Prostate gland (tissue), 2 donors: ENCODE results near the gene CREB1. TPM values are rescaled to one million over a fixed set of nuclear protein-coding genes. Genes with fewer than 3 reads are reported as not detected.

Experiments used
- DNase-seq: peaks from one replicate; pipeline ENCODE4 v3.0.0-alpha.2; 2019; ENCODE audit warnings: low spot score
- H3K27ac ChIP-seq, 2 donors: fragments of 200-600 bp; sonication (generic); 2 replicates each; pipeline ENCODE4 v1.5.1; 2017 to 2019
- H3K27me3 ChIP-seq: fragments of 200-600 bp; sonication (generic); replicated peaks from 2 replicates; pipeline ENCODE4 v1.5.1; 2019; ENCODE audit not compliant: insufficient read depth
- H3K36me3 ChIP-seq, 2 donors: fragments of 200-600 bp; sonication (generic); 1 replicate in 1 of 2; 2 replicates in 1 of 2; pipeline versions ENCODE4 v1.5.1 to v1.8.1; 2017 to 2019
- H3K4me1 ChIP-seq: fragments of 200-600 bp; sonication (generic); replicated peaks from 2 replicates; pipeline ENCODE4 v1.5.1; 2019
- H3K4me3 ChIP-seq, 2 donors: fragments of 200-600 bp; sonication (generic); 2 replicates each; pipeline ENCODE4 v1.5.1; 2017 to 2019
- H3K9me3 ChIP-seq: fragments of 200-600 bp; sonication (generic); 2 replicates; pipeline ENCODE4 v1.5.1; 2017
- POLR2A ChIP-seq: fragments of 450-650 bp; IDR thresholded peaks from one replicate; pipeline ENCODE4 v1.6.1; 2016; ENCODE audit warnings: antibody characterized with exemption, mild to moderate bottlenecking
- POLR2AphosphoS5 ChIP-seq: sonication (generic); formaldehyde crosslinking; IDR thresholded peaks from one replicate; pipeline ENCODE4 v1.6.1; 2017; ENCODE audit warnings: antibody characterized with exemption
- WGBS: methylation state at CpG from one replicate; pipeline ENCODE4 v1.1.5; 2018; 5-methylcytosine and 5-hydroxymethylcytosine counted together
- intact Hi-C: fragments of 100-400 bp; cut with DNase I; formaldehyde crosslinking; loops from one replicate; pipeline ENCODE4 v1.14.2; 2022
- total RNA-seq, 2 donors: library from RNA; depleted of rRNA; stranded (reverse); fragments of >200 nt; gene quantifications; one replicate each; pipeline ENCODE4 v1.1.0, GENCODE V29; 2016
- TF ChIP-seq, protein P1 (sequence below), 4 experiments: fragments of 200-600 bp in 2 of 4; fragments of 450-650 bp in 2 of 4; sonication (generic) in 2 of 4; IDR thresholded peaks; 1 replicate in 3 of 4; 2 replicates in 1 of 4; pipeline ENCODE4 v1.5.1; 2016 to 2019; ENCODE audit warnings: antibody characterized with exemption in 4 of 4, mild to moderate bottlenecking in 2 of 4, moderate library complexity in 2 of 4

CREB1 gene
- total RNA-seq, 2 donors from 2014 or later, result 44.0 to 47.1 TPM

DNA sequence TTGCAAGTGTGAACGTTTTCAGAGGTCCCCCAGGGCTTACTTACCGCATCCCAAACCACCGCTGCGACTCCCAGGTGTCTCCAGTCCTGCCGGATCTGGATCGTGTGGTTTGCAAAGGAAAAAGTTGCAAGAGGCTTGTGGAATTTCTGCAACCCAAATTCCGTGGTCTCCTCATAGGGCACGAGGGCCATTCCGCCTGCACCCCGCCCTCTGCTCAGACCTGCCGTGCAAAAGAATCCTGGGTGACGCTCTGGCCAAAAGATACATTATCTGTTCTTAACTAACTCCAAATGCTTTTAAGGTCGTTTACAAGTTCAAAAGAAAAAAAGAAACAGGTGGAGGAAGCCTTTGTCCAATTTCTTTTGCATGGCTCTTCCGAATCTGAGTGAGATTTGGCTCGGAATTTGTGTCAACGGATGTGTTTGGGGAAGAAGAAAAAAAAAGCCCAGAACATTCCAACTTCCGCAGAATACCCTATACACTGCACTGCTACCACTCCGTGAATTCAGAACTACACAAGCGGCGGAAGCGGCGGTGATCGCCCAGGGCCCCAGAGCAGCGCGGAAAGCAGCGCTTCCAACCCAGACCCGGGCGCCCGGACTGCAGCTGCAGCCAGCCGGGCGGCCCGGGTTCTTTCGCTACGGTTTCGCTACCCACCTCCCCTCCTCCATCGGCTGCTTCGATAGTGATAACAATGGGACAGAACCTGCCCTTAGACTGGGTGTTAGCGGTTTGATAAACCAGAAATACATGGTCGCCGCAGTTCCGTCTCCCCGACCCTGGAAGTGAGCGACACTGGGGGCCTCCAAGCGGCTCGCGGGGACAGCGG lies 94.6 kb downstream of the CREB1 start:
- peak; percentile 68 for DNase-seq
- Histone ChIP-seq H3K4me1 (no peaks in the 10 kb centered on the region), H3K27ac (peak overlapping the region; percentile 95 to 96), H3K27me3 (no peaks in the 10 kb centered on the region), H3K36me3 (no peaks in the 10 kb centered on the region), H3K4me3 (peak overlapping the region; percentile 84 to 92), H3K9me3 (no peaks in the 10 kb centered on the region)
- intact Hi-C loops, result loop anchor here (1.0 to 10.0 kb wide), 3 partner anchors 88 to 460 kb away; partner anchors contain the start of genes CCNYL1, CREB1 and KLF7
- TF ChIP-seq POLR2A (peak; percentile 53), POLR2AphosphoS5 (peak; percentile 49)
- TF ChIP-seq, protein P1, sequence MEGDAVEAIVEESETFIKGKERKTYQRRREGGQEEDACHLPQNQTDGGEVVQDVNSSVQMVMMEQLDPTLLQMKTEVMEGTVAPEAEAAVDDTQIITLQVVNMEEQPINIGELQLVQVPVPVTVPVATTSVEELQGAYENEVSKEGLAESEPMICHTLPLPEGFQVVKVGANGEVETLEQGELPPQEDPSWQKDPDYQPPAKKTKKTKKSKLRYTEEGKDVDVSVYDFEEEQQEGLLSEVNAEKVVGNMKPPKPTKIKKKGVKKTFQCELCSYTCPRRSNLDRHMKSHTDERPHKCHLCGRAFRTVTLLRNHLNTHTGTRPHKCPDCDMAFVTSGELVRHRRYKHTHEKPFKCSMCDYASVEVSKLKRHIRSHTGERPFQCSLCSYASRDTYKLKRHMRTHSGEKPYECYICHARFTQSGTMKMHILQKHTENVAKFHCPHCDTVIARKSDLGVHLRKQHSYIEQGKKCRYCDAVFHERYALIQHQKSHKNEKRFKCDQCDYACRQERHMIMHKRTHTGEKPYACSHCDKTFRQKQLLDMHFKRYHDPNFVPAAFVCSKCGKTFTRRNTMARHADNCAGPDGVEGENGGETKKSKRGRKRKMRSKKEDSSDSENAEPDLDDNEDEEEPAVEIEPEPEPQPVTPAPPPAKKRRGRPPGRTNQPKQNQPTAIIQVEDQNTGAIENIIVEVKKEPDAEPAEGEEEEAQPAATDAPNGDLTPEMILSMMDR (IDR thresholded peaks at IDR 0.05), result no peak
- WGBS, result under 1% methylated on average over 46 of the region's 47 CpGs

DNA sequence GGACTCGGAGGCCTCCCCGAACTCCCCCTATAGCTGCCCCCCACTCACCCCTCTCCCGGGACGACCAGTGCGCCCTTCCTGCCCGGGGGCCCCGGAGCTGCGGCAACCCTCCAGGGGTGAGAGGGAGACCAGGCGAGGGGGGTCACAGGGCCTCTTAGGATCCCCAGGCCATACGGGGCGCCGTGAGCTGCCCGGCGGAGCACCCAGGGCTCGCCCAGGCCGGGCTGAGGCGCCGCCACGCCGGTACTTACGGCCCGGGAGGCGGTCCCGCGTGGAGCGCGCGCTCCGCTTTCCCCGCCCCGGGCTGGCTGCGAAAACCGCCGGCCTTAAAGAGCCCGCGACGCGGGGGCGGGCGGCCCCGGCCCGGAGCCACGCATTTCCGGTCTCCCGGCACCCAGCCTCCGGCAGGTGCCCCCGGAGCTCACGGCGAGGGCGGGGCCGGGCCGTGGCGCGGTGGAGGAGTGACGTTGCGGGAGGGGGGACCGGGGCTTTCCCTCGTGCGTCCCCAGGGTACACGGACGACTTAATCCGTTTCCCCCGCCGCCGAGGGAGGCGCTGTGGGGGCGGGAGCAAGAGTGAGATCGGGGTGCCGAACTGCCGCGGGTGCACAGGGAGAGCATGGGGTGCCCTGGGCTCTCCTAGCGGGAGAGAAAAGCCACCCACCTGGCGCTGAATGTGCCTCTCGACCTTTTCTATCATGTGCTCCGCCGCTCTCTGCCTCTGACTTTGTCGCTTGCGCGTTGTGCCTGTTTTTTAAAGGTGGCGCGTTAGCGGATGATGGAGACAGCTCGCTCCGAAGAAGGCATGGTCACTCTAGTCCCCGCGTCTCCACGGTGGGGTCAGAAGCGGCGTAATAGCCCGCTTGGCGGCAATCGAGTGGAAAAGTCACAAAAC lies 95.5 kb downstream of the CREB1 start, which contains the start of gene METTL21A:
TSS of gene METTL21A (minus strand) at position 381 of the 894 bp plus-strand sequence. CDS start 1,019 bp downstream, outside the sequence.
- H3K4me1 ChIP-seq, result no peaks in the 10 kb centered on the region
- no peaks in the 10 kb centered on the region for H3K27me3 ChIP-seq
- peak within 1 kb of the TSS; percentile 95 to 96 for H3K27ac ChIP-seq
- no peaks in the 10 kb centered on the region for H3K9me3 ChIP-seq
- WGBS, result under 1% methylated on average over 76 of the region's 92 CpGs
- H3K36me3 ChIP-seq, result no peaks in the 10 kb centered on the region
- peak; percentile 84 for TF ChIP-seq POLR2A
- TF ChIP-seq, protein P1 (IDR thresholded peaks at IDR 0.05), result peak; percentile 7 to 64 (median 31)
- peak; percentile 60 for TF ChIP-seq POLR2AphosphoS5
- peak within 1 kb of the TSS; percentile 84 to 92 for H3K4me3 ChIP-seq
- intact Hi-C loops, result loop anchor here (1.0 to 10.0 kb wide), 3 partner anchors 87 to 460 kb away; partner anchors contain the start of genes CCNYL1, CREB1 and KLF7
- DNase-seq, result peak; percentile 83

DNA sequence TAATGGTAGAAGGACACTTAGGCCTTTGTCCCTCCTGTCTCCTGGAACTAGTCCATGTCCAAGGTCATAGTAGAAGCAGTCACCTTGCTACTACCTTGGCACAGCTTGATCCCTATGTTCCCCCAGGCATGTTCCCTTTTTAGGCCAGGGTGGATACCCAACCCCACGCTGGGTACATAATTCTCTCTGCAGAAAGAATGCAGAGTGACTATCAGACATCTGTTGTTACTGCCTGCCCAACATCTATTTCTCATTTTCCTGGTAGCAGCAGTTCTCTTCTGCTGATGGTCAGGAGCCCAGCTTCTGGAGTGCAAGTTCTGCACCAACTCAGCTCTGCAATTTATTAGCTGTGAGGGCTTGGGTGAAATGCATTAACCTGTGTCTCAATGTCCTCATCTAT lies 99.8 kb downstream of the CREB1 start:
- Histone ChIP-seq H3K4me1 (no peaks in the 10 kb centered on the region), H3K4me3 (no peak overlapping the region), H3K9me3 (no peaks in the 10 kb centered on the region), H3K27me3 (no peaks in the 10 kb centered on the region), H3K36me3 (no peaks in the 10 kb centered on the region), H3K27ac (no peak overlapping the region)
- no peak for DNase-seq
- 65% methylated on average over 1 of the region's 1 CpG for WGBS
- intact Hi-C loops, result loop anchor here (5.0 to 10.0 kb wide), 2 partner anchors 83 to 465 kb away; partner anchors contain the start of genes CCNYL1 and KLF7
- TF ChIP-seq, protein P1 (IDR thresholded peaks at IDR 0.05), result no peak
- TF ChIP-seq POLR2AphosphoS5 (no peak), POLR2A (no peak)

DNA sequence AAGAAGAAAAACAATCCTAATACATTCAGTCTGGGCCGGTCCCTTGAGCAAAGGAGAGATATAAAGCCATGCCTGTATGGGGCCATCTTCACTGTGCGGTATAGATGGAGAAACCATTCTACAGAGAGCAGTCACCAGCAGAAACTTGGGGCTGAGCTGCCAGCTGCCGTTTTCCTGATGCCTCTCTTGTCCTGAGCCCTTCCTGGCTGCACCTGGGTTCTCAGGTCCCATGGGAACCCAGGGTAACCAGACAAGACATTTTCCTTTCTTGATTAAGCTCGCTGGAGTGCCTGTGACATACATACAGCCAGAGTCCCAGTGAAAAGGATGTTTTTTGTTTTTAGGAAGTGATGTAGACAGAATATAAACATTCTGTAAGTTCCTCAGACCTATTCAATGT lies 100.7 kb downstream of the CREB1 start:
- TF ChIP-seq POLR2AphosphoS5, result no peak
- TF ChIP-seq, protein P1 (IDR thresholded peaks at IDR 0.05), result no peak
- no peak for TF ChIP-seq POLR2A
- 82% methylated on average over 4 of the region's 4 CpGs for WGBS
- Histone ChIP-seq H3K27me3 (no peaks in the 10 kb centered on the region), H3K4me1 (no peaks in the 10 kb centered on the region), H3K9me3 (no peaks in the 10 kb centered on the region), H3K27ac (no peak overlapping the region), H3K36me3 (no peaks in the 10 kb centered on the region), H3K4me3 (no peak overlapping the region)
- no peak for DNase-seq
- intact Hi-C loops, result no loop called here
